GM18526 (cell line): Measurements from ENCODE around the gene PTPRQ.

ENCODE experiments used
- POLR2A ChIP-seq: IDR thresholded peaks from 3 replicates; pipeline ENCODE4 v1.6.1; 2011; ENCODE audit not compliant: insufficient read length; ENCODE audit errors: extremely low read depth

PTPRQ gene

DNA sequence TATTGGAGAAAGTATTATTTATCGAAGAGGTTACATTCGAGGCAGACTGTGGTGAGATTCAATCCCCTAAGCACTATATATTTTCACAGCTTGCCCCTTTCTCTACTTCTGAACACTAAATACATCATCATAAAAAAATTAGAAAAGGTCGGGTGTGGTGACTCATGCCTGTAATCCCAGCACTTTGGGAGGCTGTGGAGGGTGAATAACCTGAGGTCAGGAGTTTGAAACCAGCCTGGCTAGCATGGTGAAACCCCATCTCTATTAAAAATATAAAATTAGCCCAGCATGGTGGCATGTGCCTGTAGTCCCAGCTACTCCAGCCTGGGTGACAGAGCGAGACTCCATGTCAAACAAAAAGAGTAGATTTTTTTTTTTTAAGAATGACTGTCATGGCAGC is 192.8 kb downstream of the PTPRQ start:
- no peak for TF ChIP-seq POLR2A

DNA sequence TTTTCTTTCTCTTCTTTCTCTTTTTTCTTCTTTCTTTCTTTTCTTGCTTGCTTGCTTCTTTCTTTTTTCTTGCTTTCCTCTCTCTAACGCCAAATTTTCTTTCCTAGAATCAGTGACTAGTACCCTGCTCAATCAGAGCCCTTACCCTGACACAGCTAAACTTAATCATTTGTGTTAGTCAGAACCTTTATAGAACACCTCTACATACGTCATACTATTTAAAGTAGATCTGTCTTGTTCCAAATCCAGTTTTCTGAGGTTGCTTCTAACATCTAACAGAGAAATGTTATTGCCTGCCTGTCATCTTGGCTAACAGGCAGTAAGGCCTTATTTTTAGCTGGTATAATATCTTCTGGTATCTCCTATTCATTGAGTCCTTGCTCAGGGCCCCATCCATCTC is 197.9 kb downstream of the PTPRQ start:
- no peak for TF ChIP-seq POLR2A

GRCh38 chr12:80643961-80644360 is 199.9 kb downstream of the PTPRQ start:
- no peak for TF ChIP-seq POLR2A

DNA sequence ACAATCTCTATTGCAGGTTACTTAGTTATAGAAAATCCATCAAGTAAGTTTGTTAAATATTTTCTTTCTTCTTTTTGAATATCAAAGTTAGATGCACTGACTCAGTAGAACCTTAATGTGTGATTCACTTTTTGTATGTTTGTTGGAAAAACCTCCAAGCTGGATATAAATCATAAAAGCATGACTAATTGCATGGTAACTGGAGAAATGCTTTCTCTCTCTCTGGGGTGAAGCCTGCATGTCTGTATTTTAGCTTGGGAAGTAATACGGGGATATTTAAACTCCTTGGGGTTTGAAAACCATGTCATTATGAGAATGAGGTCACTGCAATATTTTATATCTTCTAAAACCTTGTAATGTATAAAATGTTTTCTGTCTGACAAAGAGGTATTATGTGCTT is 204.8 kb downstream of the PTPRQ start:
- TF ChIP-seq POLR2A = no peak

DNA sequence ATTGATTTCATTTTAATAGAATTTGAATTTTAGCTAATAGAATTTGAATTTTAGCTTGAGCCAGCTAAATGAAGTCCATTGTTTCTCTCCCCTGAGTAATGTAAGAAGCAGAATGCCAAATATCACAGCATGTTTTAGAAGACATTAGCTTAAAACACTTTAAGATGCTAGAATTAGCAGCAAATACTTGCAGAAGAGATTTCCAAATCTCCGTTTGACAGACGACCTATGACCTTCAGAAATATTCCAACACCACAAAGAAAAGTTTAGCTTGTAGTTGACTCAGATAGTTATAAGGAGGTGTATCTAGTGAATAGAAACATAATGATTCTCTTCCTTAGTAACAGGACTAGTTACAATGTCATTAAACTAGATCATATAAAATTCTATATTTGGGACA is 211.7 kb downstream of the PTPRQ start:
- TF ChIP-seq POLR2A = no peak

DNA sequence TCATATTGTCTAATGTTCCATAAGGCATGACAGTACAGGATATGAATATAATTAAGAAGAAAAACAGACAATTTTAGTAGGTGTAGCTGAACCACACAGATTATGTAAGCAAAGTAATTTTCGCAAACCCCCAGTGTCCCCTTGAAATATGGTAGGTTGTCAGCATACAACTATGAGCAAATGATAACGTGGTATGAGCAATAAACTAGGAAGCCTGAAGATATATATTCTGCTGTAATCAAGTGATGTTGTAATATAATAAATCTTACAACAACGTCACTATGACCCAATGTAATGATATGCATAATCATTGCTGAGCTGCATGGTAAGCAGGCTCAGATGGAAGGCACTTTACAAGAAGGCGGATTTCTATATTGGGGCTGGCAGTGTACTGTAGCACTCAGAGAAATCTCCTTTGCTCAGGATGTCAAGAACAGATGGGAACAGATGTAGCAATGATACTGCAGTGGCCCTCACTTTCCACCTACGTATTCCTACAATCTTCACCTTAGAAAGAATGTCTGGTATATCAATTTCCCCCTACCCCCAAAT is 215.6 kb downstream of the PTPRQ start:
- TF ChIP-seq POLR2A = no peak

DNA sequence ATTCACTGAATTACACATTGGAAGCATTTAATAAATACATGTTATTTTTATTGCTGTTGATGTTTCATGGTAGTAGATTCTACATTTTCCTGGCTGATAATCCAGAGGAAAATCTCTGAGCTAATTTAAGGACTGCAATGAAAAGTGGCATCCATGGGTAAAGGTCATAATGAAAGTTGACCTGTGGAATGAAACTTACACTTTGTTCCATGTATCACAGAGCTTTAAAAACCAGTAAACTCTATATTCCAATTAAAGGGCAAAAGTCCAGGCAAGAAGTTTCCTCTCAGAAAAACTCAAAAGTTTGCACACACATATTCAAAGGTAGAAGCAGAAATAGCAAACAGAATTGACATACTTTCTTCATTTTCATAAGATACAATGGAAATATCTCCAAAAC is 218.6 kb downstream of the PTPRQ start:
- no peak for TF ChIP-seq POLR2A

DNA sequence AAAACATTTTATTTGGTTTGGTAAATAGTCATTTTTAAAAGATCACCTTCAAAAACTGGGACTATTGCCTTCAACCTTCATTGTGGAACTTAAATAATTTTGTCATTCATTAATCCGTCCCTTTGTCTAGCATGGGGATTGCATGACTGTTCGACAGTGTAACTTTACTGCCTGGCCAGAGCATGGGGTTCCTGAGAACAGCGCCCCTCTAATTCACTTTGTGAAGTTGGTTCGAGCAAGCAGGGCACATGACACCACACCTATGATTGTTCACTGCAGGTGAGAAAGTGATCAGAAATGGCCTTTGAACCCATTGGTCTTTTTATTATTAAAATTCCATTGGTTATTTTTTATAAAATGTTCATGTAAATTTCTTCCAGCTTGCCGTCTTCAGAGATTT is 226.2 kb downstream of the PTPRQ start:
- TF ChIP-seq POLR2A = no peak

GRCh38 chr12:80676856-80677255 is 232.8 kb downstream of the PTPRQ start:
- no peak for TF ChIP-seq POLR2A

DNA sequence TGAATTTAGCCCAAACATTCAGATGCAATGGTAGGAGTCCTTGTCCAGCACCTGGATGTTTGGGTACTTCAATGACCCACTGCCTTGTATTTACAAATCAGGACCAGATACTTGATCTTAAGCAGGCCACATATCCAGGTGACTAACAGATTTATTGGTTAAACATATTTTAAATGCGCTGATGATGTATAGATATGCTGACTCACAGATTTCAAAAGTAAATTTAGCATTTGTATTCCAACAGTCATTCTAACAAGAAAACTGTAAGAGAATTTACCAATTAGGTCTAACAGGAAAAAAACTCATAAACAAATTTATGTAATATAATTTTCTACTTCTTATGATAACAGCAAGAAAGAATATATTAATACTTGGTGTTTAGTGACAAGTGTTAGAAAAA is 234.0 kb downstream of the PTPRQ start:
- no peak for TF ChIP-seq POLR2A

DNA sequence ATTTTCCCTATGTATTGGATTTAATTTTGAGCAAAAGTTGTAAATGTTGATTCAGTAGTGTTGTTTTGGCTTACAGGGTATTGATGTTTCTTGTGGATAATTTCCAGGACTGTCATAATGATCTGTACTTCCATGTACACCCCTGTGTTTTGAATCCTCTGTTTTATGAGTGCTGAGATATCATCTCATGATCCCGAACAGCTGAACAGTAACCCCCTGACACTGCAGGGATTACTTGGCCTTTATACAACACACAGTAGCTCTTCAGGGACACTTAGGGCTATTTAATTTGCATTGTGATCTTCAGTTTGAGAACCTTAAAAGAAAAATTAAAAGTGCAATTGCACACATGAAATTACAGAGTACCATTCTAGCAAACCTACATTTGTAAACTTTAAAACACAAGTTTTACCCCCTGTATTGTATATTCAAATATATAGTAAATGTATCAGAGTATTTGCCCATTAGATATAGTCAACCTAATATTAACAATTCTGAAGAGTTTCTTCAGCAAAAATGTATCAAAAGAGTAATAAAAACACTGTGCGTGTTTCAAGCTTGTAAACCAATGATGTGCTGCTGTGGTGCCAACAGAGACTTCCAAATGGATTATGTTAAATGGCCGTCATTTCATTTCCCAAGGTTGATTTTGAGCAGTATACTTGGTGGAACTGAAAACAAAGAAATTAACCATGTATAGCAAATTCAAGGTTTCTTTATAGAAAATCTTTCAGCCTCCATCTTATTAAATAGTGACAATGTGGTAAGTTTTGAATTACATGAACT is 235.5 kb downstream of the PTPRQ start:
- no peak for TF ChIP-seq POLR2A

- TF ChIP-seq POLR2A = no peak
These were observed 237.3 kb downstream of the PTPRQ start for GRCh38 chr12:80681287-80681686.

DNA sequence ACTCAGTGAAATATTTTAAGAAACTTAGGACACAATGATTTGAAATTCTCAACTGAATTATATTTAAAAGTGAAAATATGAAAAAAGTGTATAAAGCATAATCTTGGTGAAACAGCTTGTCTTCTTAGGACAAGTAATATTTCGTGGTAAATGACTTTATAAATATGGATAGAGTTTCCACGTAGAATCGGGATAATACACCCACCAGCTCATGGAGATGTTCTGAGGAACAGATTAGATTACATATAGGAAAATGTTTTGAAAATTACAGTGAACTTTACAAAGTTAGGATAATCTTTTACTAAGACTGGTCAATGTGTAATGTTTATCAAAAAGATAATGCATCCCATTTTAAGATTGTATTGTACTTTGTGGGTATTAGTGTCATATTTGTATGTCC is 237.8 kb downstream of the PTPRQ start:
- TF ChIP-seq POLR2A = no peak

DNA sequence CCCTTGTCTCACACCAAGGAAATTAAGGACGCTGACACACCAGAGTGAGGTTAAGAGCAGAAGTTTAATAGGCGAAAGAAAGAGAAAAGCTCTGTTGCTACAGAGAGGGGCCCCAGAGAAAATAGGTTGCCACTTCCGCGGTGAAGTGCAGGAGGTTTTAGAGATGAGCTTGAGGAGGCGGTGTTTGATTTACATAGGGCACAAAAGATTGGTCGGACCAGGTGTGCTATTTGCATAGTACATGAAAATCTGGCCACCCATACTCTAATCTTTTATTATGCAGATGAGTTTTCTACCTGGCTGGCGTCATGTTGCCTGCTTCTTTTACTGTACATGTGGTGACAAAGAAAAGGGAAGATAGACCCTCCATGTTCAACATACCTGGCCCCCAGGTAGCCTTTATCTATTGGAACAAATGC is 240.1 kb downstream of the PTPRQ start:
- no peak for TF ChIP-seq POLR2A

DNA sequence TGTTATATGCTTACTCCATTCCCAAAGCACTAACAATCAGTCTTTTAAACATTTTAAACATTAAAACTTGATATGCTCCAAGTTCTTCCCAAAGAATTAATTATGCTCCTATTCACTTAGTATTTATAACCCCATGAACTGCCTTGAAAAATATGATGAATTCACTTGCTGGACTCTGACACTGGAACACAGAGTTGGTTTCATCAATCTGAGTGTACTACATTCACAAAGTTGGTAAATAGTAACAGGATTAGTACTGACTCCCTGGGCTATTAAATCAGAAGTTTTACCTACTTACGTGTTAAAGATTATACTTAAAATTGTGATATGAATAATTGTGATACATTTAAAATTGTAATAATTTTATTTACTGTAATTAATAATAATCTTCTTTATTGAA is 246.1 kb downstream of the PTPRQ start:
- TF ChIP-seq POLR2A = no peak

DNA sequence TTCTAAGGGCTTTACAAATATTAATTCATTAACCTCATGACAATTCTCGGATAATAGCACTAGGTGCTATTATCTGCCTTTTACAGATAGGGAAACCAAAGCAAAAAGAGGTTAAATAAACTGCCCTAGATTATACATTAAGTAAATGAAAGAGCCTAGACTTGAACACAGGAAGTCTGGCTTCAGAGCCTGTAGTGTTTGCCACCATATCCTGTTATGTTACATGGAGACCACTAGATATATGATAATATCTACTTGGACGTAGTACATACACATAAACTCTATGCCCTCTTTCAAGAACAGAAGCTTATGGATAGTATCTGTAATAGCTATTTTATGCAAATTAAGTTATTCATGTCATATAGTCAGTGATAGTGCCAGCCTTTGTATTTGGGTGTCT is 246.5 kb downstream of the PTPRQ start:
- no peak for TF ChIP-seq POLR2A

DNA sequence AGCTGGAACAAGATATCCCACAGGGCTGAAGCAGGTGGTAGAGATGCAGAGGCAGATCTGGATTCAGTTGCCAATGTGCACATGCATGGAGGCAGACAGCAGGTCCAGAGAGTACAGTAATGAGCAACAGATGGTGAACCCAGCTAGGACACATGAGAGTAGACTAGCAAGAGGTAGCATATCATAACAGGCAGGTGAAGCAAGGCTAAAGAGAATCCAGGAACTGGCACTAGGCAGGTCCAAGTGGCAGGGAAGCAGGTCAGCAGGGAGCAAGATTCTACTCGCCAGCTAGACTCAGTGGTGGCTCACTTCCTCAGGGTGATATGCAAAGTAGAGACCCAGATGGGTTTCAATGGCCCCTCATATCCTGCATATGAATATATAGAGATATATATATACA is 248.1 kb downstream of the PTPRQ start:
- TF ChIP-seq POLR2A = no peak
